ENCODE measurements around the gene NR2F1.

The NR2F1 gene

GRCh38 chr5:93585767-93586385 is 2.9 kb downstream of the NR2F1 start:
- peaks cover 33 to 36% of the 10 kb centered on the region in 2 donors for H3K27me3 ChIP-seq (ENCODE audit: control insufficient read depth in 2 of 2, insufficient read depth in 2 of 2, low read length in 2 of 2)
- H3K27ac ChIP-seq (ENCODE audit: low read depth in 2 of 2, low read length in 2 of 2) = no peak overlapping the region
- peak overlapping the region; percentile 49 to 61 for H3K4me3 ChIP-seq (ENCODE audit: low read length in 2 of 2)
- H3K36me3 ChIP-seq (ENCODE audit: control insufficient read depth in 2 of 2, insufficient read depth in 2 of 2, low read length in 2 of 2) = no peaks in the 10 kb centered on the region
- H3K9me3 ChIP-seq (ENCODE audit: control insufficient read depth in 2 of 2, low read length in 2 of 2) = no peaks in the 10 kb centered on the region
- peak overlapping the region in 1 of 2 donors; percentile 12 for H3K9ac ChIP-seq (ENCODE audit: low read depth in 1 of 2, low read length in 2 of 2)
- peaks cover 7 to 11% of the 10 kb centered on the region in 2 donors for H3K4me1 ChIP-seq (ENCODE audit: control insufficient read depth in 2 of 2, insufficient read depth in 2 of 2, low read length in 2 of 2)

DNA sequence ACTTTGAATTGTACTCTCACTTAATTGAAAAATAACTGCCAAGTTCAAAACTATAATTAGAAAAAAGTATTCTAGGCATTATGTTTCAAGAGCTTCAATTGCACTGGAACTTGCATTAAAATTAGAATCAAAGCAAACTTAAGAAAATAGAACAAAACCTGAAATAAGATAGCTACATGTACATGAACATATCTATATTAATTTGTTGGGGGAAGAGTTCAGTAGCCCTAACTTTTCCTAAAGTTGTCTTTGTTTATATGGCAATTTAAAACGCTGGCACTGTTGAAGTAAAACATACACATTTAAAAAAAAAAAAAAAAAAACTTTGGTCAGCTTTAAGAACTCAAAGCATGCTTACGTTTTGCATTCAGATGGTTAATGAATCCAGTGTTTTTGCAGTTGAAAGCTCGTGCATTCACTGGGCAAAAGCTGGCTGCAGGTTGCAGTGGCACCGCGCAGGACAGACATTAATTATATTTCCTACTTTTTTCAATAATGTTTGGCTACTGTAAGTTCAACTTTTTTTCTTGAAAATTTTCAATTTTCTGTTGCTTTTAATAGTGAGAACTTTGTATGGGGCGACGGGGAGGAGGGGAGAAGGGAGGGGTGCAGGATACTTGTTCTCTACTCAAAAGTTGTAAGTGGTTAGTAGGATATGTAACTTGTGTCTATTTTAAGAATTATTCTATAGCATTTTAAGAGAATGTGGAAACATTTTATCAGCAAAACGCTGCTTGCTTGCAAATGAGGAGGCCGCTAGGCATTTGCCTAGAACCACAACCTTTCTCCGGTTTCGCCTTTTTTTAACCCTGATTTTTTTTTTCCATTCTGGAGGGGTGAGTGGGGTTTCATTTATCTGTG is 3.9 kb downstream of the NR2F1 start:
- Histone ChIP-seq H3K4me1 (ENCODE audit: control insufficient read depth in 2 of 2, insufficient read depth in 2 of 2, low read length in 2 of 2) (peaks cover 3 to 7% of the 10 kb centered on the region in 2 donors), H3K27ac (ENCODE audit: low read depth in 2 of 2, low read length in 2 of 2) (no peak overlapping the region), H3K9ac (ENCODE audit: low read depth in 1 of 2, low read length in 2 of 2) (no peak overlapping the region), H3K27me3 (ENCODE audit: control insufficient read depth in 2 of 2, insufficient read depth in 2 of 2, low read length in 2 of 2) (peaks cover 32% of the 10 kb centered on the region in 2 donors), H3K4me3 (ENCODE audit: low read length in 2 of 2) (no peak overlapping the region), H3K36me3 (ENCODE audit: control insufficient read depth in 2 of 2, insufficient read depth in 2 of 2, low read length in 2 of 2) (no peaks in the 10 kb centered on the region), H3K9me3 (ENCODE audit: control insufficient read depth in 2 of 2, low read length in 2 of 2) (no peaks in the 10 kb centered on the region)

GRCh38 chr5:93587597-93588351 is 4.8 kb downstream of the NR2F1 start:
- Histone ChIP-seq H3K4me1 (ENCODE audit: control insufficient read depth in 2 of 2, insufficient read depth in 2 of 2, low read length in 2 of 2) (peaks cover 3 to 5% of the 10 kb centered on the region in 2 donors), H3K27me3 (ENCODE audit: control insufficient read depth in 2 of 2, insufficient read depth in 2 of 2, low read length in 2 of 2) (peaks cover 27 to 32% of the 10 kb centered on the region in 2 donors), H3K27ac (ENCODE audit: low read depth in 2 of 2, low read length in 2 of 2) (no peak overlapping the region), H3K4me3 (ENCODE audit: low read length in 2 of 2) (peak overlapping the region in 1 of 2 donors; percentile 6), H3K9me3 (ENCODE audit: control insufficient read depth in 2 of 2, low read length in 2 of 2) (no peaks in the 10 kb centered on the region), H3K9ac (ENCODE audit: low read depth in 1 of 2, low read length in 2 of 2) (no peak overlapping the region), H3K36me3 (ENCODE audit: control insufficient read depth in 2 of 2, insufficient read depth in 2 of 2, low read length in 2 of 2) (no peaks in the 10 kb centered on the region)

- Histone ChIP-seq H3K27ac (ENCODE audit: low read depth in 2 of 2, low read length in 2 of 2) (no peak overlapping the region), H3K4me3 (ENCODE audit: low read length in 2 of 2) (no peak overlapping the region), H3K27me3 (ENCODE audit: control insufficient read depth in 2 of 2, insufficient read depth in 2 of 2, low read length in 2 of 2) (peaks cover 26 to 31% of the 10 kb centered on the region in 2 donors), H3K9ac (ENCODE audit: low read depth in 1 of 2, low read length in 2 of 2) (no peak overlapping the region), H3K36me3 (ENCODE audit: control insufficient read depth in 2 of 2, insufficient read depth in 2 of 2, low read length in 2 of 2) (no peaks in the 10 kb centered on the region), H3K4me1 (ENCODE audit: control insufficient read depth in 2 of 2, insufficient read depth in 2 of 2, low read length in 2 of 2) (peaks cover 0 to 2% of the 10 kb centered on the region in 2 donors), H3K9me3 (ENCODE audit: control insufficient read depth in 2 of 2, low read length in 2 of 2) (no peaks in the 10 kb centered on the region)
Measured at GRCh38 chr5:93588352-93589151, 5.5 kb downstream of the NR2F1 start.

DNA sequence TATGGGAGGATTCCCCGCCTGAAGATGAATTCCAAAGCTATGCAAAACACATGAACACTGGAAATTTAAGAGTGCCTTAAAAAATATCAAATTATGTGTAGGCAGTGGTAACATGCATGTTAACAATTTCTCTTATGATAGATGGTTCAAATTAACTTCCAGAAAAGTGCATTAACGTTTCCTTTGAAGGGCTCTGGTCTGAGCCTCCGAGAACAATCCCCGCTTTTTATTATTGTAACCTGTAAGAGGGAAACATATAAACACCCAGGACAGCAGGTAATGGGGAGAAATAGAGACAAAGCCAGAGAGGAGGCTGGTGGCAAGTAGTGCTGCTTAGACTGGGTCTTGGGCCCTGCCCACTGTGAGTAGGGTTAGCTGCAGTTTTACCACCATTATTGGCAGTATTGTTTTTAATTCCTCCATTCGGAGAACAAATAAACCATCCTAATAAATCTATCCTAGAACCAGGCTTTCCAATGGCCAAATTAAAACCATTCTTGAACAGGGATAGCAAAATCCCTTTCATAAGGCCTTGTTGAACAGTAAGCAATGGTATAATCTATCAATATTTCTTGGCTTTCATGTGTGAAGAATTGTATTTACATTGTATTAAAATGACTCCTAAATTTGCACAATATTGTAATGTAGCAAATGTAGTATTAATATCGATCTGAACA is 6.3 kb downstream of the NR2F1 start:
- H3K4me3 ChIP-seq (ENCODE audit: low read length in 2 of 2) = no peak overlapping the region
- H3K9me3 ChIP-seq (ENCODE audit: control insufficient read depth in 2 of 2, low read length in 2 of 2) = no peaks in the 10 kb centered on the region
- H3K27ac ChIP-seq (ENCODE audit: low read depth in 2 of 2, low read length in 2 of 2) = no peak overlapping the region
- no peak overlapping the region for H3K9ac ChIP-seq (ENCODE audit: low read depth in 1 of 2, low read length in 2 of 2)
- no peaks in the 10 kb centered on the region for H3K36me3 ChIP-seq (ENCODE audit: control insufficient read depth in 2 of 2, insufficient read depth in 2 of 2, low read length in 2 of 2)
- H3K4me1 ChIP-seq (ENCODE audit: control insufficient read depth in 2 of 2, insufficient read depth in 2 of 2, low read length in 2 of 2) = no peaks in the 10 kb centered on the region
- H3K27me3 ChIP-seq (ENCODE audit: control insufficient read depth in 2 of 2, insufficient read depth in 2 of 2, low read length in 2 of 2) = peaks cover 27 to 35% of the 10 kb centered on the region in 2 donors

DNA sequence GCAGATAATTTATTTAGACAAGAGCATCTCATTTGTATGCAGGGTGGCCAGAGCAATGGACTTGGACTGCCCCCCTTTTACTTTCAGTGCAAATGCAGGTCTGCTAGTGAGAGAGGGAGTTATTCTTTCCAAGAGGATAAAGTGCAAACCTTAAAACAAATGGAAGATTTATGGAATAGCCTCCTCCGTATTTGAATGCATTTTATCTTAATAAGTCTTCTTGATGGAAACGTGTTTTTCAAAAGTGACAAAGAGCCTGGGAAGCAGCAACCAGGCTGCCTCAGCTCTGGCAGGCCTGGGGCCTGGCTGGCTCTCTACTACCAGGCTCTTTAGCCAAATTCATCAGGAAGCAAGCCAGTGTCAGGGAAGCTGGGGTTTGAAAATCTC is 6.8 kb downstream of the NR2F1 start:
- no peak overlapping the region for H3K4me3 ChIP-seq (ENCODE audit: low read length in 2 of 2)
- no peaks in the 10 kb centered on the region for H3K4me1 ChIP-seq (ENCODE audit: control insufficient read depth in 2 of 2, insufficient read depth in 2 of 2, low read length in 2 of 2)
- no peak overlapping the region for H3K27ac ChIP-seq (ENCODE audit: low read depth in 2 of 2, low read length in 2 of 2)
- no peaks in the 10 kb centered on the region for H3K9me3 ChIP-seq (ENCODE audit: control insufficient read depth in 2 of 2, low read length in 2 of 2)
- no peak overlapping the region for H3K9ac ChIP-seq (ENCODE audit: low read depth in 1 of 2, low read length in 2 of 2)
- H3K27me3 ChIP-seq (ENCODE audit: control insufficient read depth in 2 of 2, insufficient read depth in 2 of 2, low read length in 2 of 2) = peaks cover 31 to 38% of the 10 kb centered on the region in 2 donors
- no peaks in the 10 kb centered on the region for H3K36me3 ChIP-seq (ENCODE audit: control insufficient read depth in 2 of 2, insufficient read depth in 2 of 2, low read length in 2 of 2)

- no peak overlapping the region for H3K27ac ChIP-seq (ENCODE audit: low read depth in 2 of 2, low read length in 2 of 2)
- H3K27me3 ChIP-seq (ENCODE audit: control insufficient read depth in 2 of 2, insufficient read depth in 2 of 2, low read length in 2 of 2) = peaks cover 38 to 42% of the 10 kb centered on the region in 2 donors
- H3K4me3 ChIP-seq (ENCODE audit: low read length in 2 of 2) = no peak overlapping the region
- no peaks in the 10 kb centered on the region for H3K4me1 ChIP-seq (ENCODE audit: control insufficient read depth in 2 of 2, insufficient read depth in 2 of 2, low read length in 2 of 2)
- no peak overlapping the region for H3K9ac ChIP-seq (ENCODE audit: low read depth in 1 of 2, low read length in 2 of 2)
- H3K36me3 ChIP-seq (ENCODE audit: control insufficient read depth in 2 of 2, insufficient read depth in 2 of 2, low read length in 2 of 2) = no peaks in the 10 kb centered on the region
- H3K9me3 ChIP-seq (ENCODE audit: control insufficient read depth in 2 of 2, low read length in 2 of 2) = no peaks in the 10 kb centered on the region
Measured at GRCh38 chr5:93590493-93590892, 7.5 kb downstream of the NR2F1 start.

- peaks cover 38 to 46% of the 10 kb centered on the region in 2 donors for H3K27me3 ChIP-seq (ENCODE audit: control insufficient read depth in 2 of 2, insufficient read depth in 2 of 2, low read length in 2 of 2)
- H3K36me3 ChIP-seq (ENCODE audit: control insufficient read depth in 2 of 2, insufficient read depth in 2 of 2, low read length in 2 of 2) = no peaks in the 10 kb centered on the region
- H3K9me3 ChIP-seq (ENCODE audit: control insufficient read depth in 2 of 2, low read length in 2 of 2) = no peaks in the 10 kb centered on the region
- H3K4me1 ChIP-seq (ENCODE audit: control insufficient read depth in 2 of 2, insufficient read depth in 2 of 2, low read length in 2 of 2) = no peaks in the 10 kb centered on the region
- H3K9ac ChIP-seq (ENCODE audit: low read depth in 1 of 2, low read length in 2 of 2) = no peak overlapping the region
- no peak overlapping the region for H3K27ac ChIP-seq (ENCODE audit: low read depth in 2 of 2, low read length in 2 of 2)
- no peak overlapping the region for H3K4me3 ChIP-seq (ENCODE audit: low read length in 2 of 2)
Measured at GRCh38 chr5:93591323-93591945, 8.4 kb downstream of the NR2F1 start.

DNA sequence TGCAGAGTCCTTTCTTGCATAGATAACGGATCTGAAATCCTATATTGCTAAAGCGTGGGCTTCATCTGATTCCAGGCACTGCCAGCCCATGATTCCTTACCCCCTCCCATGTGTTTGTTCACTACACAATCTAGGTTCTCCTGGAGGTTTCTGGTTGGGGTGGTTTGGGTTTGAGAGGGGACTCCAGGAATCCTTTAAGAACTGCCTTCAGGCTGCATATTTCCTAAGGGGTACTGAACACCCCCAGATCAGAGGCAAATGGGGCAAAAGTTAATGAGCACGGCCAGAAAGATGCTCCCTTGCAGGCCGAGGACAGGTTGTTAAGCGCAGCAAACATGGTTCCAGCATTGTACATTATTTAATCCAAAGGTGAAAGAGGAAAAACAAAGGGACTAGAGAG is 9.9 kb downstream of the NR2F1 start:
- no peak overlapping the region for H3K9ac ChIP-seq (ENCODE audit: low read depth in 1 of 2, low read length in 2 of 2)
- H3K27me3 ChIP-seq (ENCODE audit: control insufficient read depth in 2 of 2, insufficient read depth in 2 of 2, low read length in 2 of 2) = peaks cover 47% of the 10 kb centered on the region in 2 donors

More for the DNA sequence above, 9.9 kb downstream of the NR2F1 start:
- Histone ChIP-seq H3K36me3 (ENCODE audit: control insufficient read depth in 2 of 2, insufficient read depth in 2 of 2, low read length in 2 of 2) (no peaks in the 10 kb centered on the region), H3K4me1 (ENCODE audit: control insufficient read depth in 2 of 2, insufficient read depth in 2 of 2, low read length in 2 of 2) (peaks cover 0 to 6% of the 10 kb centered on the region in 2 donors), H3K27ac (ENCODE audit: low read depth in 2 of 2, low read length in 2 of 2) (no peak overlapping the region), H3K4me3 (ENCODE audit: low read length in 2 of 2) (no peak overlapping the region), H3K9me3 (ENCODE audit: control insufficient read depth in 2 of 2, low read length in 2 of 2) (no peaks in the 10 kb centered on the region)
